Loucy (cell line): ENCODE measurements around the gene FHIP2A.

ENCODE experiments used
- CTCF ChIP-seq: fragments of 200-600 bp; sonication (generic); conservative IDR thresholded peaks from 2 replicates; pipeline ENCODE4 v1.5.1; 2014; ENCODE audit warnings: mild to moderate bottlenecking, antibody characterized with exemption, low read length
- EZH2phosphoT487 ChIP-seq: fragments of 200-600 bp; IDR thresholded peaks from 2 replicates; pipeline ENCODE4 v1.6.1; 2018; ENCODE audit warnings: antibody characterized with exemption, mild to moderate bottlenecking, moderate library complexity, borderline replicate concordance

GRCh38 chr10:114862456-114862855, 40.9 kb downstream of the FHIP2A start:
- TF ChIP-seq CTCF (no peak), EZH2phosphoT487 (no peak)
